IPS DF 6.9 (cell line): ENCODE data around the gene SLX4IP.

Experiments used
- DNase-seq: peaks from one replicate; pipeline ENCODE4 v3.0.0-alpha.2; 2013; ENCODE audit warnings: low read depth, low spot score
- H3K27ac ChIP-seq: one replicate; pipeline ENCODE4 v1.5.1; 2013; ENCODE audit warnings: low read length, control low read depth
- H3K27me3 ChIP-seq: 2 replicates; pipeline ENCODE4 v1.6.1; 2013; ENCODE audit warnings: mild to moderate bottlenecking, low read length; ENCODE audit not compliant: control insufficient read depth, insufficient read depth
- H3K36me3 ChIP-seq: 2 replicates; pipeline ENCODE4 v1.6.1; 2013; ENCODE audit warnings: low read length; ENCODE audit not compliant: control insufficient read depth, insufficient read depth
- H3K4me1 ChIP-seq: 2 replicates; pipeline ENCODE4 v1.6.1; 2013; ENCODE audit warnings: low read length; ENCODE audit not compliant: control insufficient read depth, insufficient read depth
- H3K4me3 ChIP-seq: 2 replicates; pipeline ENCODE4 v1.5.1; 2013; ENCODE audit warnings: mild to moderate bottlenecking, low read length
- H3K9me3 ChIP-seq: 2 replicates; pipeline ENCODE4 v1.6.1; 2013; ENCODE audit warnings: low read length, inconsistent platforms; ENCODE audit not compliant: control insufficient read depth, insufficient read depth
- WGBS: extraction: QIAGEN DNeasy Blood & Tissue Kit; methylation state at CpG from one replicate; pipeline ENCODE4 v1.1.7; 2013; ENCODE audit warnings: mixed read lengths, missing lambda C conversion rate; ENCODE audit not compliant: insufficient read length, insufficient coverage; 5-methylcytosine and 5-hydroxymethylcytosine counted together

The SLX4IP gene

GRCh38 chr20:10505827-10506226 is 70.7 kb downstream of the SLX4IP start:
- Histone ChIP-seq H3K27me3 (no peaks in the 10 kb centered on the region), H3K4me1 (peaks cover 7% of the 10 kb centered on the region), H3K36me3 (no peaks in the 10 kb centered on the region), H3K4me3 (no peak overlapping the region), H3K9me3 (no peaks in the 10 kb centered on the region), H3K27ac (no peak overlapping the region)
- no peak for DNase-seq
- WGBS, result no CpG with 5 or more reads among the region's 2 CpGs

- no peak for DNase-seq
- Histone ChIP-seq H3K27me3 (no peaks in the 10 kb centered on the region), H3K27ac (no peak overlapping the region), H3K4me3 (no peak overlapping the region), H3K9me3 (no peaks in the 10 kb centered on the region), H3K36me3 (no peaks in the 10 kb centered on the region), H3K4me1 (peaks cover 11% of the 10 kb centered on the region)
- no CpG with 5 or more reads among the region's 4 CpGs for WGBS
These were observed 71.9 kb downstream of the SLX4IP start for GRCh38 chr20:10507052-10507451.

- Histone ChIP-seq H3K4me3 (no peak overlapping the region), H3K27me3 (no peaks in the 10 kb centered on the region), H3K4me1 (peaks cover 7% of the 10 kb centered on the region), H3K9me3 (no peaks in the 10 kb centered on the region), H3K36me3 (no peaks in the 10 kb centered on the region), H3K27ac (no peak overlapping the region)
- no peak for DNase-seq
- WGBS, result no CpG with 5 or more reads among the region's 4 CpGs
These were observed 73.0 kb downstream of the SLX4IP start for GRCh38 chr20:10508060-10508459.

GRCh38 chr20:10508468-10509251 is 73.6 kb downstream of the SLX4IP start:
- Histone ChIP-seq H3K27ac (no peak overlapping the region), H3K4me3 (no peak overlapping the region), H3K27me3 (no peaks in the 10 kb centered on the region), H3K4me1 (peaks cover 7% of the 10 kb centered on the region), H3K36me3 (no peaks in the 10 kb centered on the region), H3K9me3 (no peaks in the 10 kb centered on the region)
- DNase-seq, result no peak
- no CpG with 5 or more reads among the region's 8 CpGs for WGBS

- no peak for DNase-seq
- Histone ChIP-seq H3K27ac (no peak overlapping the region), H3K36me3 (no peaks in the 10 kb centered on the region), H3K4me3 (no peak overlapping the region), H3K4me1 (peaks cover 7% of the 10 kb centered on the region), H3K9me3 (no peaks in the 10 kb centered on the region), H3K27me3 (no peaks in the 10 kb centered on the region)
- no CpG with 5 or more reads among the region's 6 CpGs for WGBS
These were observed 74.3 kb downstream of the SLX4IP start for GRCh38 chr20:10509376-10509775.

GRCh38 chr20:10510216-10510615 is 75.1 kb downstream of the SLX4IP start:
- no peak for DNase-seq
- no peaks in the 10 kb centered on the region for H3K9me3 ChIP-seq
- no peaks in the 10 kb centered on the region for H3K36me3 ChIP-seq
- WGBS, result no CpG with 5 or more reads among the region's 3 CpGs
- H3K4me1 ChIP-seq, result peaks cover 7% of the 10 kb centered on the region
- H3K27me3 ChIP-seq, result no peaks in the 10 kb centered on the region
- H3K4me3 ChIP-seq, result no peak overlapping the region
- no peak overlapping the region for H3K27ac ChIP-seq

- DNase-seq, result no peak
- Histone ChIP-seq H3K4me1 (peaks cover 7% of the 10 kb centered on the region), H3K4me3 (no peak overlapping the region), H3K36me3 (no peaks in the 10 kb centered on the region), H3K27me3 (no peaks in the 10 kb centered on the region), H3K9me3 (no peaks in the 10 kb centered on the region), H3K27ac (no peak overlapping the region)
- no CpG with 5 or more reads among the region's 3 CpGs for WGBS
These were observed 76.0 kb downstream of the SLX4IP start for GRCh38 chr20:10511170-10511508.

GRCh38 chr20:10511509-10512251 is 76.6 kb downstream of the SLX4IP start:
- DNase-seq, result no peak
- no peaks in the 10 kb centered on the region for H3K36me3 ChIP-seq
- H3K27me3 ChIP-seq, result no peaks in the 10 kb centered on the region
- H3K9me3 ChIP-seq, result no peaks in the 10 kb centered on the region
- WGBS, result no CpG with 5 or more reads among the region's 5 CpGs
- H3K27ac ChIP-seq, result no peak overlapping the region
- peaks cover 7% of the 10 kb centered on the region for H3K4me1 ChIP-seq
- no peak overlapping the region for H3K4me3 ChIP-seq

GRCh38 chr20:10513061-10513460 is 78.0 kb downstream of the SLX4IP start:
- Histone ChIP-seq H3K27me3 (no peaks in the 10 kb centered on the region), H3K27ac (no peak overlapping the region), H3K36me3 (no peaks in the 10 kb centered on the region), H3K4me3 (no peak overlapping the region), H3K9me3 (no peaks in the 10 kb centered on the region), H3K4me1 (peaks cover 7% of the 10 kb centered on the region)
- no peak for DNase-seq
- no CpG with 5 or more reads among the region's 2 CpGs for WGBS

GRCh38 chr20:10513931-10514575 is 78.9 kb downstream of the SLX4IP start:
- no peaks in the 10 kb centered on the region for H3K27me3 ChIP-seq
- no peak for DNase-seq
- no peak overlapping the region for H3K27ac ChIP-seq
- no peaks in the 10 kb centered on the region for H3K9me3 ChIP-seq
- peaks cover 7% of the 10 kb centered on the region for H3K4me1 ChIP-seq
- H3K36me3 ChIP-seq, result no peaks in the 10 kb centered on the region
- H3K4me3 ChIP-seq, result no peak overlapping the region
- WGBS, result no CpG with 5 or more reads among the region's 4 CpGs
